Measurements from ENCODE around the gene GTF2A1. TPM values are rescaled to one million over a fixed set of nuclear protein-coding genes. Genes with fewer than 3 reads are reported as not detected.

GTF2A1 gene
- total RNA-seq, 1 experiment from 2014 or later = 34.4 TPM

- DNase-seq (ENCODE audit: low read depth, low spot score) (no peak), ATAC-seq (no peak)
- no TSS peak for BruUV-seq (replicated peaks)
- Histone ChIP-seq H3K4me3 (ENCODE audit: low read depth in 2 of 2, low read length in 2 of 2) (no peak overlapping the region), H3K27me3 (ENCODE audit: control insufficient read depth, insufficient read depth, low read length) (peaks cover 4% of the 10 kb centered on the region), H3K9me3 (ENCODE audit: control insufficient read depth, insufficient read depth, low read depth, low read length) (no peaks in the 10 kb centered on the region), H3K27ac (ENCODE audit: low read length) (no peak overlapping the region), H3K36me3 (ENCODE audit: control insufficient read depth, insufficient read depth, low read length) (no peaks in the 10 kb centered on the region), H3K4me1 (ENCODE audit: control insufficient read depth, insufficient read depth, low read length) (no peaks in the 10 kb centered on the region)
- ChIA-PET POLR2A (no interaction called here), CTCF (no interaction called here)
- in situ Hi-C loops (cut with HindIII; ENCODE audit: low pct_unique_long_range_greater_than_20kb, low sequenced_read_pairs) (no loop called here), intact Hi-C loops (cut with micrococcal nuclease; ENCODE audit: unreplicated experiment) (no loop called here)
- TF ChIP-seq CTCF (IDR thresholded peaks at IDR 0.05) = no peak
- no peak for TF ChIP-seq TCF7L2 (IDR thresholded peaks at IDR 0.05; ENCODE audit: low read depth, low read length)
- TF ChIP-seq POLR2AphosphoS5 (IDR thresholded peaks at IDR 0.05; ENCODE audit: low read depth, low read length) = no peak
- TF ChIP-seq REST (IDR thresholded peaks at IDR 0.05; ENCODE audit: insufficient read depth in 1 of 2, low read depth in 2 of 2, low read length in 1 of 2) = no peak
- no peak for TF ChIP-seq SIN3A (IDR thresholded peaks at IDR 0.05; ENCODE audit: borderline replicate concordance, insufficient read depth, low read depth, low read length)
Observed at GRCh38 chr14:81263777-81264410, 43.1 kb upstream of the GTF2A1 start.

- no TSS peak for BruUV-seq (replicated peaks)
- Histone ChIP-seq H3K9me3 (ENCODE audit: control insufficient read depth, insufficient read depth, low read depth, low read length) (no peaks in the 10 kb centered on the region), H3K4me3 (ENCODE audit: low read depth in 2 of 2, low read length in 2 of 2) (no peak overlapping the region), H3K36me3 (ENCODE audit: control insufficient read depth, insufficient read depth, low read length) (no peaks in the 10 kb centered on the region), H3K27me3 (ENCODE audit: control insufficient read depth, insufficient read depth, low read length) (no peaks in the 10 kb centered on the region; the same call in 1 of the 2 replicates), H3K27ac (ENCODE audit: low read length) (no peak overlapping the region), H3K4me1 (ENCODE audit: control insufficient read depth, insufficient read depth, low read length) (no peaks in the 10 kb centered on the region)
- intact Hi-C loops (cut with micrococcal nuclease; ENCODE audit: unreplicated experiment) (no loop called here), in situ Hi-C loops (cut with HindIII; ENCODE audit: low pct_unique_long_range_greater_than_20kb, low sequenced_read_pairs) (no loop called here)
- DNase-seq (ENCODE audit: low read depth, low spot score) = no peak
- no peak for TF ChIP-seq SIN3A (IDR thresholded peaks at IDR 0.05; ENCODE audit: borderline replicate concordance, insufficient read depth, low read depth, low read length)
- TF ChIP-seq TCF7L2 (IDR thresholded peaks at IDR 0.05; ENCODE audit: low read depth, low read length) = no peak
- TF ChIP-seq POLR2AphosphoS5 (IDR thresholded peaks at IDR 0.05; ENCODE audit: low read depth, low read length) = no peak
- TF ChIP-seq CTCF (IDR thresholded peaks at IDR 0.05) = no peak
- TF ChIP-seq REST (IDR thresholded peaks at IDR 0.05; ENCODE audit: insufficient read depth in 1 of 2, low read depth in 2 of 2, low read length in 1 of 2) = no peak
- ChIA-PET POLR2A (no interaction called here), CTCF (no interaction called here)
- no peak for ATAC-seq
Observed at GRCh38 chr14:81261176-81261575, 40.4 kb upstream of the GTF2A1 start.

All from Panc1 (cell line).